IPS-18c (cell line): ENCODE results near the gene TBX4.

ENCODE experiments used
- H3K4me3 ChIP-seq: 2 replicates; pipeline ENCODE4 v1.7.0; 2013; ENCODE audit warnings: low read depth, mild to moderate bottlenecking, low read length, moderate library complexity; ENCODE audit not compliant: insufficient read depth
- H3K9me3 ChIP-seq: one replicate; pipeline ENCODE4 v1.6.1; 2013; ENCODE audit warnings: mild to moderate bottlenecking, low read length, moderate library complexity; ENCODE audit not compliant: control insufficient read depth, insufficient read depth

The TBX4 gene

DNA sequence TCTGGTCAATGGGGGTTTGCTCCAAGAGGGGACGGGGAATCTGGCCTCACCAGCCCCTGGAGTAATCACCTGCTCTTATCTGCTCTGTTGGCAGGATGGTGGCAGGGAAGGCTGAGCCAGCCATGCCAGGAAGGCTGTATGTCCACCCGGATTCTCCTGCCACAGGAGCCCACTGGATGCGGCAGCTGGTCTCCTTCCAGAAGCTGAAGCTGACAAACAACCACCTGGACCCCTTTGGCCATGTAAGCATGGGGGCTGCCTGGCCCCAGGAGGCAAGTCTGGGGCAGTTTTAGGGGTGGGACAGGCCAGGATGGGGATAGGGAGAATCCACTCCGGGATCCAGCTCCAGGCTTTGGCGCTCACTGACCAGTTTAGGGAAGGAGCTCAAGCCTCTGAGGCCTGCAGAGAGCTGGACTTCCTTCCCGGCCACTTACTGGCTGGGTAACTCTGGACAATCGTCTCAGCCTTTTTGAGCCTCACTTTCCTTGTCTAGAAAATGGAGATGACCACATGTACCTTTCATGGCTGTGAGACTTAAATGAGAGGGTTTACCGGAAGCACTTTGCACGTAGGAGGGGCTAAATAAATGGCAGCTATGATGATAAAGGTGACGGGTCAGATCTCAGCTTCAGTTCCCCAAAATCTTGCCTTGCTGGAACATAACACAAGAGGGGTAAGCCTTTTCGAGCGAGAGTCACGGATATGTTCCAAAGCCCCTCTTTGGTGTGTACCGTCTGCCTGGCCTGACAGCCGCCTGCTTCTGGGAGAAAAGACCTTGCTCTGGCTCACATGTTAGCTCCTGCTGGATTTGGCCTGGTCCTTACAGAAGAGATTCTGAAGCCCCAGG lies 15.4 kb downstream of the TBX4 start:
- H3K9me3 ChIP-seq = no peaks in the 10 kb centered on the region
- H3K4me3 ChIP-seq = no peak overlapping the region

DNA sequence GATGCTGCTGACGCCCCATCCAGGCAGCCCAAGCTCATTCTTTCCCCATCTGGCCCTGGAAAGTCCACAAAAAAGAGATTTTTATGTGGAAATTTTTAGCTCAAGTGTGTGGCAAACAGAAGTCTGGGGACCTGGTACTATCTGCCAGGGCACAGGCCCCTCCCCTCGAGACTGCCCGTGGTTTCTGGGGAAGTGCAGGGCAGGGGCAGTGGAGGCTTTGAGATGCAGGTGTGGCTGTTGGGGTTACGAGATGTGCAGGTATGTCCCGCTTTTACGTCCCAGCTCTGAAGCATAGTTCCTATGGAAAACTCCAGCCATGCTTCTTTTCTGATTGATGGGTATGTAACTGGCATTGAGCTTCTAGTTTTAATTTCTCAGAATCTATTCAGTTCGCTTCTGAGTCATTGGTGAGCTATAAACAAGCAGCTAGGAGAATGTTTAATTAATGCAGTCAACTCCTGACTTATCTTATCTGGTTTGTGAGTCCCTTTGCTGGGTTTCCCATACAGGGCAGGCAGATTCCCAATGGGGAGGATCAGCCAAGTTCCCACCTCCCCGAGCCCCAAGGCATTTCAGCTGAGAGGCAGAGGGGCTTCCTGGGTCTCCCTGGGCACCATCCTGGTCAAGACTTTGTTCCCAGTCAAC lies 16.2 kb downstream of the TBX4 start:
- no peaks in the 10 kb centered on the region for H3K9me3 ChIP-seq
- H3K4me3 ChIP-seq = no peak overlapping the region

GRCh38 chr17:61469474-61469873 lies 17.3 kb downstream of the TBX4 start:
- no peak overlapping the region for H3K4me3 ChIP-seq
- no peaks in the 10 kb centered on the region for H3K9me3 ChIP-seq

DNA sequence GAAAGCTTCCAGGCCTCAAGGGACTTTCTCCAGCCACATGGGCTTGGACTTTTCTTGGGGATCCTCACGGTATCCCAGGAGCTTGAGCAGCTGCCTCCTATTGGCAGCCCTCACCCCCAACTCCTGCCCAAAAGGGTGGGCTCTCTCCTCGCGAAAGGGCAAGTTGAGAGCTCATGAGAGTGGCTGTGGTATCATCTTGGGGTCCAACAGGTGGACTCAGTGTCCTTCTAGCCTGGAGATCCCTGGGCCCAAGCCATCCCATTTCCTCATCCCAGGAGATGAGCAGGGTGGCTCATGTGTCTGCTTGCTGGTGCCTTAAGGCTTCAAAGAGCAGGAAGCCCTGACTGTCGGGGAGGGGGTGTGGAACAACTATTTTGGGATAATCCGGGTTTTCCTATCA lies 17.7 kb downstream of the TBX4 start:
- Histone ChIP-seq H3K9me3 (no peaks in the 10 kb centered on the region), H3K4me3 (no peak overlapping the region)

- Histone ChIP-seq H3K4me3 (no peak overlapping the region), H3K9me3 (no peaks in the 10 kb centered on the region)
These were observed 18.4 kb downstream of the TBX4 start for GRCh38 chr17:61470530-61471136.

DNA sequence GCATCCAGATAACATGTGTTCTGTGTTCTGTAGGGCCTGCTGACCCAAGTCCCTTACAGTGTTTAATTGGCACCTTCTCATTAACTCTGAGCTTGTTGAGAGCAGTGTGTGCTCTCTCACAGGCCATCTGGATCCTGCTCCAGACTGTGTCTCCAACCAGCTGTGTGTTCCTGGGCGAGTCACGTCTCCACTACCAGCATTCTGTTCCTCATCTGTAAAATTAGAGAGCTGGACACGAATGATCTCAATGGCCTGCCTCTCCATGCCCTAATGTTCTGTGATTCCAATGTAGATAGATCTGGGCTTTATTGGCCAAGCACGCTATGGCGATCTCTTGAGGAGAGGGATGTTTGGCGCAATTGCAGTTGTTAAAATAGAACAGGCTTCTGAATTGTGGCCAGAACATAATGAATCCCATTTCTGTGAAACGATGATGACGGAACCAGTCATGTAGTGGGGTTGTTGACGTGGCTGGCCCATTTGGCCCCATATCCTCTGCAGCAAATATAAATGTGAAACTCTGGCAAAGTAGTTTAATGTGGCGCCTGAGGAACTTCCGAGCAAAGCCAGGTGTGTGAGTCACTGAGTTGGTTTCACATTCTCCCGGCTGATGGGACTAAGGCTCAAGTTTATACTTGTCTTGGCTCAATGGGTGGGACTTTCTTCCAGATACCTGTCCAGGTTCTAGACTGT lies 22.2 kb downstream of the TBX4 start:
- H3K4me3 ChIP-seq = no peak overlapping the region
- H3K9me3 ChIP-seq = peaks cover 2% of the 10 kb centered on the region

- H3K9me3 ChIP-seq = peaks cover 2% of the 10 kb centered on the region
- no peak overlapping the region for H3K4me3 ChIP-seq
These were observed 22.7 kb downstream of the TBX4 start for GRCh38 chr17:61474934-61475333.

DNA sequence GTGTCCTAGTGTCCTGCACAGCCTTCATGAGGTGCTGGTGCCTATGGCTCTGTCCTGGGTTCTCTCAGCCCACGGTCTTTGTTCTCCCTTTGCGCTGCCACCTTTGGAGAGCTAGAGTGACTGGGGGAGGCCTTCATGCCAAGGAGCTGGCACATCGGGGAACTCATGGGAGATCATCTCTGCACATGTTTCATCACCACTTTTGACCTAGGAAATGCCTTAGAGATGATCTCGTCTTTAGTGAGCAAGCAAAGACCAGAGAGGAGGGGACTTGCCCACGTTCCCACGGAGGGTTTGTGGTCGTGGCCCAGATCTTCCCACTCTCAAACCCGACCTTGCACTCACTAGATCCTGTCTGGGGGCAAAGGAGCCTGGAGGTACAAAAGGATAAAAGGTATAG lies 23.5 kb downstream of the TBX4 start:
- Histone ChIP-seq H3K4me3 (no peak overlapping the region), H3K9me3 (peaks cover 2% of the 10 kb centered on the region)

DNA sequence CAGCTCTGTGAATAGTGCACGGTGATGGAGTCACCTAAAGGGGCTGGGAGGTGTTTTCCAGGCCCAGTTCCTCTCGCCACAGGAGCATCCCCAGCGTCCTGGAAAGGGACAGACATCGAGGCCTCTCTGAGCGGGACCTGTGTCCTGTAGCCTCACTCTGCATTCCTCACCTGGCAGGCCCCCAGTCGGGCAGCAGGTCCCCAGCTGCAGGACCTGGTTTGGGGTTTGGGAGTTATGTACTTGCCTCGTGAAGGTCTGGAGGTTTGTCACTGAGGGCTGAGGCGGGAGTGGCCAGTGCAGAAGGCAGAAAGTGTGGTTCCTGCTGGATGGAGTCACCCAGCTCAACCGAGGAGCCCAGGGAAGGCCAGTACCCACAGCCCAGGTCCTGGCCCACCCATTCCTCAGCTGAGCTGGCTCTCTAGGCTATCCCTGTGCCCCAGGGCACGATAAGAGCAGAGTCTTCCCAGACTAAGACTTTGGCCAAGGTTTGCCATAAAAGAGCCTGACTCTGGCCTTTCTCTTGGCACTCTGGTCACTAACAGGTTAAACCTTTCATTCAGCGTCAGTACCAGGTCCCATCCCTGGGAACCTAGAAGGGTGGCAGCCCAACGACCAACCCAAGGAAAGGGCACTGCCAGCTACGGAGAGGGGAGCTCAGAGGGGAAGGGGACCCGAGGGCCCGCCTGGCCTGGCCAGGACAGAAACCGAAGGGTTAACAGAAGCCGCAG lies 24.4 kb downstream of the TBX4 start:
- H3K9me3 ChIP-seq = peaks cover 2% of the 10 kb centered on the region
- no peak overlapping the region for H3K4me3 ChIP-seq

- H3K9me3 ChIP-seq = peaks cover 2% of the 10 kb centered on the region
- no peak overlapping the region for H3K4me3 ChIP-seq
These were observed 25.1 kb downstream of the TBX4 start for GRCh38 chr17:61477204-61477834.

DNA sequence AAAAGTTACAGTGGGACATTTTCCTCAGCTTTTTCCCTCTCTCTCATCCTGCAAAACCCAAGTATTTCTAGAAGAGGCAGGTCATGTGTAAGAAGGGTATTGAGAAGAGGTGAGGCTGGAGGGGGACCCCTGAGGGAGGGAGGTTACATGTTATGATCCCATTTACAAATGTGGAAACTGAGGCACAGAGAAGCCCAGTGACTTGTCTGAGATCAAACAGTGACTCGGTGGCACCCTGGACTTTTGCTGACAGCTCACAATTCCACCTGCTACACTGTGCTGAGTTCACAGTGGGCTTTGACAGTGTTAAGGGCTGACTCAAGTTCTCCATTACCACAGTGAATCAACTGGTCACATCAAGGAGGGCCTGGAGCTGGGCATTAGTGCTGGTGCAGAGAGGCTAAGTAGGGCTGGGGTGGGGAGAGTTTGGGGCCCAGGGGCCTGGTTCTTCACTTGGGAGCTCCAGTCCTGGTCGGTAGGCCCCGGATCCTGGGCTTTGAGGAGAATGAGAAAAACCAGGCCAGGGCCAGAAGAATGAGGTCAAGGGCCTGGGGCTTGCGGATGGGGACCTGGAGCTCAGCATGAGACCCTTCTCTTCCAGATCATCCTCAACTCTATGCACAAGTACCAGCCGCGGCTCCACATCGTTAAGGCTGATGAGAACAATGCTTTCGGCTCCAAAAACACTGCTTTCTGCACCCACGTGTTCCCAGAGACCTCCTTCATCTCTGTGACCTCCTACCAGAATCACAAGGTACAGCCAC lies 26.0 kb downstream of the TBX4 start:
- Histone ChIP-seq H3K9me3 (peaks cover 2% of the 10 kb centered on the region), H3K4me3 (no peak overlapping the region)

DNA sequence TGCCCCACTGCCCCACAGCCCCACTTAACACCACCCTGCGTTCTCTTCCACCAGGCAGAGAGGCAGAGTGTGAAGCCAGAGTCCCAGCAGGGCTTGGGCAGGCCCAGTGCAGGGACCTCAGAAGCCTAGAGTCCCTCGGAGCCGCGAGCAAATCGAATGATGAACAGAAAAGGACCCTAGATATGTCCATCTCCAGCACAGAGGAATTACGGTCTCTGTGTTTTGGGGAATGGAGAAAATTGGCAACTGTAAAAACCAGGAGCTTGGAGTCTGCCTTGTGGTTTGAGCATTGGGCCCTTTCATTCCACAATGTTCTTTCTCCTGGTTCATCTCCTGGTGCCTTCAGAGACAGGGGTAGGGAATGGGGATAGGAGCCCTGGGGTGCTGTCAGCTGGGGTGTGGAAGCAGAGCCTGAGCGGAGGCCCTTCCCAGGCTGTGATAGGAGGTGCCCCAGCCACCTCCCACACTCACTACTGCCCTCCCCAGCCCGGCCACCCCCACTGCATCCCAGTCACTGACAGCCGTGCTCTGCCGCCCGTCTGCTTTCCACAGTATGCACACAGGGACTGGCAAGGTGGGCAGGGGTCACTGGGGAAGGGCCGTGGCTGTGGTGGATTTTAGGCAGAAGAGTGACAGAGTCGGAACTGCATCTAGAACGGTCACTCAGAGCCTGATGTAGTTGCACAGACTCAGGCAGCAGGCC lies 26.7 kb downstream of the TBX4 start:
- Histone ChIP-seq H3K9me3 (peaks cover 2% of the 10 kb centered on the region), H3K4me3 (no peak overlapping the region)

DNA sequence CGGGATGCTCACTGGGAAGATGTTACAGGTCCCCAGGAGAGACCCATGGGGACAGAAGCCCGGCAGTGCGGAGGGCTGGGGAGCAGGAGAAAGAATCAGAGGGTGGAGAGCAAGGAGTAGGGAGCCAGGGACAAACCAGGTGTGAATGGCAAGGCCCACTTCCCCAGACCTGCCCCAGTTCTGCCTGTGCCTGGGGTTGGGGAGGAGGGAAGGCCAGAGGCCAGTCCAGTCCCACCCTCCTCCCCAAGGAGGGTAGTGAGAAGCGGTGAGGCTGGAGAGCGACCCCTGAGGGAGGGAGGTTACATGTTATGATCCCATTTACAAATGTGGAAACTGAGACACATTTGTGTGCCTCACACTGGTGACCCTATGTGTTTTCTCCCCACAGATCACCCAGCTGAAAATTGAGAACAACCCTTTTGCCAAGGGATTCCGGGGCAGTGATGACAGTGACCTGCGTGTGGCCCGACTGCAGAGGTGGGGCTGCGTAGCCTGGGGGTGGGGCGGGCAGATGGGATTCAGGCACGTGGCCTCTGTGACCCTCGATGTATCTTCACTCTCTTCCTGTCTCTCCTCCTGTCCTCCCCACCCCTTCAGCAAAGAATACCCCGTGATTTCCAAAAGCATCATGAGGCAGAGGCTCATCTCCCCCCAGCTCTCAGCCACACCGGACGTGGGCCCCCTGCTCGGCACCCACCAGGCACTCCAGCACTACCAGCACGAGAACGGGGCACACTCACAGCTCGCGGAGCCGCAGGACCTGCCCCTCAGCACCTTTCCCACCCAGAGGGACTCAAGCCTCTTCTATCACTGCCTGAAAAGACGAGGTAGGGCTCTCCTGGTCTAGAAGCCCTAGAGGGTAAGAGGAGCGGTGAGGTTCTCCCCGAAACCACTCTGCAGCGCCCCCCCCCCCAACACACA lies 27.5 kb downstream of the TBX4 start:
- no peak overlapping the region for H3K4me3 ChIP-seq
- H3K9me3 ChIP-seq = peaks cover 2% of the 10 kb centered on the region

GRCh38 chr17:61480414-61480807 lies 28.2 kb downstream of the TBX4 start:
- H3K4me3 ChIP-seq = no peak overlapping the region
- peaks cover 2% of the 10 kb centered on the region for H3K9me3 ChIP-seq

DNA sequence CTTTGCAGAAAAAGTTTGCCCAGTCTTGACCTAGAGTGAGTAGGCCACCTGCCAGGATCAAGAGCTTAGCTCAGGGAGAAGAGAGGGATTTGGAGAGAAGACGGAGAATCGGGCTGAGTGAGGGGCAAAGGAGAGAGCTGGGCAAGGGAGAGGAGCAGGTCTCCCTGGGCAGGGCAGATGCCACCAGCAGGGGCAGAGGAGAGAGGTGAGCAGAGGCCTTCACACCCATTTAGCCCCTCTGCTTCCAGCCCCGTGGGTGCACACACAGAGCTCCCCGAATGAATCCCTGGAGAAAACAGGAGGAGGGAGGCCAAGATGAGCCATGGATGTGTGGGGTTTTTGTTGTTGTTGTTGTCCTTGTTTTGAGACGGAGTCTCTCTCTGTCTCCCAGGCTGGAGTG lies 29.2 kb downstream of the TBX4 start:
- H3K9me3 ChIP-seq = peaks cover 2% of the 10 kb centered on the region
- H3K4me3 ChIP-seq = no peak overlapping the region
